Mesenchymal stem cell (in vitro differentiated cells and primary cell): ENCODE measurements around the gene EXD3.
A peak's percentile ranks its signal among the peaks of the same experiment; 100 is the strongest.

Experiments used
- DNase-seq: peaks from one replicate; pipeline ENCODE4 v3.0.0-alpha.2; 2013
- H2AFZ ChIP-seq: one replicate; pipeline ENCODE4 v1.6.1; 2013; ENCODE audit warnings: low read depth, mild to moderate bottlenecking, control low read depth, inconsistent platforms, low read length, moderate library complexity
- H2AK5ac ChIP-seq: 2 replicates; pipeline ENCODE4 v1.6.1; 2013; ENCODE audit warnings: low read length, moderate library complexity, mild to moderate bottlenecking, inconsistent platforms; ENCODE audit not compliant: severe bottlenecking
- H2BK120ac ChIP-seq: one replicate; pipeline ENCODE4 v1.6.1; 2013; ENCODE audit warnings: low read depth, mild to moderate bottlenecking, inconsistent platforms, low read length, moderate library complexity
- H2BK12ac ChIP-seq, 2 experiments: one replicate each; pipeline ENCODE4 v1.6.1; 2013; ENCODE audit warnings: inconsistent platforms in 2 of 2, low read length in 2 of 2, mild to moderate bottlenecking in 2 of 2, moderate library complexity in 2 of 2, control low read depth in 1 of 2
- H2BK15ac ChIP-seq: one replicate; pipeline ENCODE4 v1.6.1; 2013; ENCODE audit warnings: mild to moderate bottlenecking, low read depth, inconsistent platforms; ENCODE audit not compliant: poor library complexity, severe bottlenecking
- H2BK5ac ChIP-seq: 2 replicates; pipeline ENCODE4 v1.6.1; 2013; ENCODE audit warnings: low read depth, mild to moderate bottlenecking, low read length, control low read depth, inconsistent platforms; ENCODE audit not compliant: poor library complexity, severe bottlenecking
- H3K14ac ChIP-seq, 2 experiments: one replicate each; pipeline ENCODE4 v1.6.1; 2013; ENCODE audit warnings: inconsistent platforms in 2 of 2, low read length in 2 of 2, control low read depth in 1 of 2, mild to moderate bottlenecking in 1 of 2, moderate library complexity in 1 of 2
- H3K18ac ChIP-seq, 2 experiments: one replicate each; pipeline ENCODE4 v1.6.1; 2013; ENCODE audit warnings: inconsistent platforms in 2 of 2, low read length in 2 of 2, control low read depth in 1 of 2, low read depth in 1 of 2, mild to moderate bottlenecking in 1 of 2
- H3K23ac ChIP-seq, 2 experiments: one replicate each; pipeline ENCODE4 v1.6.1; 2013; ENCODE audit warnings: inconsistent platforms in 2 of 2, low read length in 2 of 2, mild to moderate bottlenecking in 2 of 2, moderate library complexity in 2 of 2, control low read depth in 1 of 2
- H3K27ac ChIP-seq: 2 replicates; pipeline ENCODE4 v1.5.1; 2013; ENCODE audit warnings: mild to moderate bottlenecking, moderate library complexity, low read length, control low read depth, inconsistent platforms; ENCODE audit not compliant: poor library complexity, severe bottlenecking
- H3K27me3 ChIP-seq, 2 experiments: 2 replicates each; pipeline versions ENCODE4 v1.6.1 to v1.7.0; 2013; ENCODE audit warnings: low read length in 2 of 2, mild to moderate bottlenecking in 2 of 2, moderate library complexity in 2 of 2, control low read depth in 1 of 2, inconsistent platforms in 1 of 2; ENCODE audit not compliant: control insufficient read depth in 1 of 2, insufficient read depth in 1 of 2
- H3K36me3 ChIP-seq, 2 experiments: 2 replicates each; pipeline versions ENCODE4 v1.6.1 to v1.7.0; 2013; ENCODE audit warnings: low read length in 2 of 2, control low read depth in 1 of 2, inconsistent platforms in 1 of 2, low read depth in 1 of 2, mild to moderate bottlenecking in 1 of 2; ENCODE audit not compliant: insufficient read depth in 2 of 2, control insufficient read depth in 1 of 2
- H3K4ac ChIP-seq, 2 experiments: one replicate each; pipeline ENCODE4 v1.6.1; 2013; ENCODE audit warnings: inconsistent platforms in 2 of 2, low read length in 2 of 2, mild to moderate bottlenecking in 2 of 2, moderate library complexity in 2 of 2, control low read depth in 1 of 2, low read depth in 1 of 2
- H3K4me1 ChIP-seq: 2 replicates; pipeline ENCODE4 v1.6.1; 2013; ENCODE audit warnings: low read depth, low read length, control low read depth; ENCODE audit not compliant: control insufficient read depth, insufficient read depth
- H3K4me2 ChIP-seq: 2 replicates; pipeline ENCODE4 v1.6.1; 2013; ENCODE audit warnings: low read length, mild to moderate bottlenecking, inconsistent platforms; ENCODE audit not compliant: poor library complexity, severe bottlenecking
- H3K4me3 ChIP-seq, 2 experiments: 2 replicates each; pipeline versions ENCODE4 v1.5.1 to v1.7.0; 2013; ENCODE audit warnings: low read length in 2 of 2, mild to moderate bottlenecking in 2 of 2, control low read depth in 1 of 2, low read depth in 1 of 2; ENCODE audit not compliant: insufficient read depth in 1 of 2
- H3K79me1 ChIP-seq: replicated peaks from 2 replicates; pipeline ENCODE4 v1.6.1; 2013; ENCODE audit warnings: mild to moderate bottlenecking, control low read depth, low read length, inconsistent platforms; ENCODE audit not compliant: poor library complexity, severe bottlenecking
- H3K9ac ChIP-seq: 2 replicates; pipeline ENCODE4 v1.7.0; 2013; ENCODE audit warnings: mild to moderate bottlenecking, low read length, moderate library complexity
- H3K9me3 ChIP-seq: 2 replicates; pipeline ENCODE4 v1.7.0; 2013; ENCODE audit warnings: mild to moderate bottlenecking, low read length; ENCODE audit not compliant: control insufficient read depth
- H4K8ac ChIP-seq: one replicate; pipeline ENCODE4 v1.6.1; 2013; ENCODE audit warnings: inconsistent platforms, mild to moderate bottlenecking, low read length, moderate library complexity
- H4K91ac ChIP-seq: one replicate; pipeline ENCODE4 v1.6.1; 2013; ENCODE audit warnings: mild to moderate bottlenecking, low read length, inconsistent platforms
- WGBS: methylation state at CpG from one replicate; pipeline ENCODE4 v1.1.7; 2013; ENCODE audit warnings: mixed read lengths; 5-methylcytosine and 5-hydroxymethylcytosine counted together

The EXD3 gene

GRCh38 chr9:137316012-137316981 is 106.7 kb downstream of the EXD3 start:
- 24% methylated on average over 52 of the region's 83 CpGs for WGBS

GRCh38 chr9:137315581-137316011 is 107.4 kb downstream of the EXD3 start:
- DNase-seq, result no peak
- Histone ChIP-seq H2BK5ac (no peak overlapping the region), H2BK12ac (no peak overlapping the region), H3K23ac (no peak overlapping the region), H2AK5ac (no peak overlapping the region), H3K36me3 (peaks cover 0 to 5% of the 10 kb centered on the region in 2 experiments), H3K4me2 (no peak overlapping the region), H3K4me3 (no peak overlapping the region), H4K91ac (no peak overlapping the region), H3K27ac (no peak overlapping the region), H3K14ac (no peak overlapping the region), H3K4ac (no peak overlapping the region), H2BK15ac (peak overlapping the region; percentile 38), H2AFZ (no peak overlapping the region), H3K9me3 (no peaks in the 10 kb centered on the region), H2BK120ac (no peak overlapping the region), H3K9ac (no peak overlapping the region), H3K79me1 (no peaks in the 10 kb centered on the region), H3K4me1 (peaks cover 38% of the 10 kb centered on the region), H4K8ac (no peak overlapping the region), H3K18ac (no peak overlapping the region), H3K27me3 (peaks cover 0 to 41% of the 10 kb centered on the region in 2 experiments)
- WGBS, result 58% methylated on average over 10 of the region's 18 CpGs

More at GRCh38 chr9:137316012-137316981, 106.7 kb downstream of the EXD3 start:
- H2AK5ac ChIP-seq, result no peak overlapping the region
- no peaks in the 10 kb centered on the region for H3K79me1 ChIP-seq
- H3K4me3 ChIP-seq, result no peak overlapping the region
- no peak overlapping the region for H2AFZ ChIP-seq
- peaks cover 0 to 5% of the 10 kb centered on the region in 2 experiments for H3K36me3 ChIP-seq
- H3K4me1 ChIP-seq, result peaks cover 41% of the 10 kb centered on the region
- H3K4ac ChIP-seq, result no peak overlapping the region
- no peak overlapping the region for H2BK120ac ChIP-seq
- peak overlapping the region; percentile 13 for H4K91ac ChIP-seq
- peak; percentile 57 for DNase-seq
- H3K18ac ChIP-seq, result peak overlapping the region in 1 of 2 experiments; percentile 29
- no peak overlapping the region for H3K27ac ChIP-seq
- no peaks in the 10 kb centered on the region for H3K9me3 ChIP-seq
- peaks cover 0 to 34% of the 10 kb centered on the region in 2 experiments for H3K27me3 ChIP-seq
- H2BK15ac ChIP-seq, result peak overlapping the region; percentile 62
- H3K14ac ChIP-seq, result no peak overlapping the region
- H3K9ac ChIP-seq, result no peak overlapping the region
- no peak overlapping the region for H2BK5ac ChIP-seq
- peak overlapping the region; percentile 0 for H4K8ac ChIP-seq
- H2BK12ac ChIP-seq, result peak overlapping the region in 1 of 2 experiments; percentile 16
- peak overlapping the region in 1 of 2 experiments; percentile 63 for H3K23ac ChIP-seq
- H3K4me2 ChIP-seq, result peak overlapping the region; percentile 45

GRCh38 chr9:137314561-137315560 is 108.1 kb downstream of the EXD3 start:
- H3K4me3 ChIP-seq, result no peak overlapping the region
- no peak overlapping the region for H2BK5ac ChIP-seq
- H2BK15ac ChIP-seq, result no peak overlapping the region
- H3K18ac ChIP-seq, result no peak overlapping the region
- no peak overlapping the region for H3K4me2 ChIP-seq
- no peak overlapping the region for H2BK120ac ChIP-seq
- H3K27me3 ChIP-seq, result peaks cover 0 to 49% of the 10 kb centered on the region in 2 experiments
- H3K23ac ChIP-seq, result no peak overlapping the region
- H3K27ac ChIP-seq, result no peak overlapping the region
- H3K79me1 ChIP-seq, result no peaks in the 10 kb centered on the region
- peaks cover 0 to 5% of the 10 kb centered on the region in 2 experiments for H3K36me3 ChIP-seq
- no peak overlapping the region for H4K91ac ChIP-seq
- H2BK12ac ChIP-seq, result peak overlapping the region in 1 of 2 experiments; percentile 54
- H2AFZ ChIP-seq, result no peak overlapping the region
- H3K4ac ChIP-seq, result no peak overlapping the region
- no peak for DNase-seq
- no peak overlapping the region for H2AK5ac ChIP-seq
- H3K9ac ChIP-seq, result no peak overlapping the region
- H3K14ac ChIP-seq, result no peak overlapping the region
- H3K9me3 ChIP-seq, result no peaks in the 10 kb centered on the region
- WGBS, result 91% methylated on average over 31 of the region's 42 CpGs
- H3K4me1 ChIP-seq, result peaks cover 30% of the 10 kb centered on the region
- peak overlapping the region; percentile 17 for H4K8ac ChIP-seq
